ENCODE results near the gene CEP63.
"Not testable (repeated sequence)": the region's sequence is repeated elsewhere in the genome, so short reads cannot be mapped to it uniquely, and the experiment has no call there.

The CEP63 gene

DNA sequence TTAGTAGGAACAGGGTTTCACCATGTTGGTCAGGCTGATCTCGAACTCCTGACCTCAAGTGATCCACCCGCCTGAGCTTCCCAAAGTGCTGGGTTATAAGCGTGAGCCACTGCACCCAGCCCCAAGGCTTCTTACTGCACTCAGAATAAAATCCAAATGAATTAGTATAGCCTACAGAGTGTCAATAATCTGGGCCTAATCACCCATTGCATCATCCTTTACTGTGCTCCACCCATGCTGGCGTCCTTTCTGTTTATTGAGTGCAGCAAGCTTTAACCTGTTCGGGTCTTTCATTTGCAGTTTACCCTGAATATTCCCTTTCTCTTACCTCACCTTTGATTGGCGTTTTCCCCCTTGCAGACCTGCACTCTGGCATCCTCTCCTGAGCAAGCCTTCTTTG lies 77.7 kb downstream of the CEP63 start:
- Histone ChIP-seq H4K20me1 (ENCODE audit: insufficient read depth, low read length) (no peaks in the 10 kb centered on the region), H3K4me2 (ENCODE audit: low read length) (no peak overlapping the region), H3K4me1 (ENCODE audit: low read length) (no peaks in the 10 kb centered on the region), H3K4me3 (ENCODE audit: low read length) (no peak overlapping the region), H3K36me3 (replicated peaks; ENCODE audit: low read depth, low read length) (peaks cover 12% of the 10 kb centered on the region), H3K9me3 (ENCODE audit: insufficient read depth, low read length) (no peaks in the 10 kb centered on the region), H3K27me3 (ENCODE audit: low read depth, low read length) (no peaks in the 10 kb centered on the region), H3K9ac (ENCODE audit: low read length) (no peak overlapping the region), H2AFZ (ENCODE audit: low read depth, low read length) (no peak overlapping the region), H3K27ac (ENCODE audit: low read length) (no peak overlapping the region), H3K79me2 (ENCODE audit: low read length) (no peaks in the 10 kb centered on the region)
- TF ChIP-seq, protein P1, sequence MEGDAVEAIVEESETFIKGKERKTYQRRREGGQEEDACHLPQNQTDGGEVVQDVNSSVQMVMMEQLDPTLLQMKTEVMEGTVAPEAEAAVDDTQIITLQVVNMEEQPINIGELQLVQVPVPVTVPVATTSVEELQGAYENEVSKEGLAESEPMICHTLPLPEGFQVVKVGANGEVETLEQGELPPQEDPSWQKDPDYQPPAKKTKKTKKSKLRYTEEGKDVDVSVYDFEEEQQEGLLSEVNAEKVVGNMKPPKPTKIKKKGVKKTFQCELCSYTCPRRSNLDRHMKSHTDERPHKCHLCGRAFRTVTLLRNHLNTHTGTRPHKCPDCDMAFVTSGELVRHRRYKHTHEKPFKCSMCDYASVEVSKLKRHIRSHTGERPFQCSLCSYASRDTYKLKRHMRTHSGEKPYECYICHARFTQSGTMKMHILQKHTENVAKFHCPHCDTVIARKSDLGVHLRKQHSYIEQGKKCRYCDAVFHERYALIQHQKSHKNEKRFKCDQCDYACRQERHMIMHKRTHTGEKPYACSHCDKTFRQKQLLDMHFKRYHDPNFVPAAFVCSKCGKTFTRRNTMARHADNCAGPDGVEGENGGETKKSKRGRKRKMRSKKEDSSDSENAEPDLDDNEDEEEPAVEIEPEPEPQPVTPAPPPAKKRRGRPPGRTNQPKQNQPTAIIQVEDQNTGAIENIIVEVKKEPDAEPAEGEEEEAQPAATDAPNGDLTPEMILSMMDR (IDR thresholded peaks at IDR 0.05; ENCODE audit: low read depth, low read length): no peak
- TF ChIP-seq EZH2phosphoT487 (IDR thresholded peaks at IDR 0.05; ENCODE audit: low read depth): no peak

DNA sequence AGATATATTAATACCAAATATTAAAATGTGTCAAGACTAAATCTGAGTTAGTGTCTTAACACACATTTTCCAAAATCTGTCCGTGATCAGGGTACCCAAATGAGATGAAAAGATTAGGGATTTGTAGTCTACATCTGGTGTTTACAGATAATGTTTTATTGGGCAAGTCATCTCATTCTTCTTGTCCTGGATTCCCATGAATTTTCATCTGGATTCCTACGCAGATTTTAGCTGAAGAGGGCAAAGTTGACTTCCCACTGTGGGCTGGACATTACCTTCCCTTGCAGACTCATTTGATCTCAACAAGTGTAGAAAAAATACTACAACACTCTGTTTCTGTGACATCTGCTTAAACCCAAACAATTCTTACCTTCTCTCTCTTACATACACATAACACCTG lies 79.1 kb downstream of the CEP63 start:
- Histone ChIP-seq H4K20me1 (ENCODE audit: insufficient read depth, low read length) (no peaks in the 10 kb centered on the region), H3K79me2 (ENCODE audit: low read length) (no peaks in the 10 kb centered on the region), H3K4me2 (ENCODE audit: low read length) (no peak overlapping the region), H3K4me1 (ENCODE audit: low read length) (no peaks in the 10 kb centered on the region), H3K4me3 (ENCODE audit: low read length) (no peak overlapping the region), H2AFZ (ENCODE audit: low read depth, low read length) (no peak overlapping the region), H3K9me3 (ENCODE audit: insufficient read depth, low read length) (no peaks in the 10 kb centered on the region), H3K9ac (ENCODE audit: low read length) (no peak overlapping the region), H3K27me3 (ENCODE audit: low read depth, low read length) (no peaks in the 10 kb centered on the region), H3K27ac (ENCODE audit: low read length) (no peak overlapping the region), H3K36me3 (replicated peaks; ENCODE audit: low read depth, low read length) (peaks cover 12% of the 10 kb centered on the region)
- TF ChIP-seq, protein P1 (IDR thresholded peaks at IDR 0.05; ENCODE audit: low read depth, low read length): no peak
- TF ChIP-seq EZH2phosphoT487 (IDR thresholded peaks at IDR 0.05; ENCODE audit: low read depth): no peak

DNA sequence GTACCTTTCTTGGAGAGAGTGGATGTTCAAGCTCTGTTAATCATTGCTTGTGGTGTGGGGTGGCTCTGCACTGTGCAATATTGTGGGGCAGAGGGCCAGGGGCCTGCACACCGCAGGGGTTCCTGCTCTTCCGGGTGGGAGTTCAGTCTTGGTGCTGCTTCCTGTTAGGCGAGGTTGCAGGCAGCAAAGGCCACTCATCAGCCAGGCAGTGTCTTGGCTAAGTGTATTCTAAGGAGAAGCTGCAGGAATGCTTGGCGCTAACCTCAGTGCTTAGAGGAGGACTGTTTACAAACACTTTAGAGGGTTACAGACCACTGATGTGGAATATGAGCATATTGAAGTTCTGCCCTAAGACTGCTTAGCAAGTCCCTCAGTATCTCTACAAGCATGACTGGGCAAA lies 81.7 kb downstream of the CEP63 start:
- no peaks in the 10 kb centered on the region for H3K9me3 ChIP-seq (ENCODE audit: insufficient read depth, low read length)
- H3K4me2 ChIP-seq (ENCODE audit: low read length): no peak overlapping the region
- no peaks in the 10 kb centered on the region for H4K20me1 ChIP-seq (ENCODE audit: insufficient read depth, low read length)
- H3K27ac ChIP-seq (ENCODE audit: low read length): no peak overlapping the region
- H3K9ac ChIP-seq (ENCODE audit: low read length): no peak overlapping the region
- no peak for TF ChIP-seq EZH2phosphoT487 (IDR thresholded peaks at IDR 0.05; ENCODE audit: low read depth)
- TF ChIP-seq, protein P1 (IDR thresholded peaks at IDR 0.05; ENCODE audit: low read depth, low read length): no peak
- no peaks in the 10 kb centered on the region for H3K4me1 ChIP-seq (ENCODE audit: low read length)
- peaks cover 7% of the 10 kb centered on the region for H3K36me3 ChIP-seq (replicated peaks; ENCODE audit: low read depth, low read length)
- H3K27me3 ChIP-seq (ENCODE audit: low read depth, low read length): no peaks in the 10 kb centered on the region
- H3K79me2 ChIP-seq (ENCODE audit: low read length): no peaks in the 10 kb centered on the region
- no peak overlapping the region for H3K4me3 ChIP-seq (ENCODE audit: low read length)
- no peak overlapping the region for H2AFZ ChIP-seq (ENCODE audit: low read depth, low read length)

DNA sequence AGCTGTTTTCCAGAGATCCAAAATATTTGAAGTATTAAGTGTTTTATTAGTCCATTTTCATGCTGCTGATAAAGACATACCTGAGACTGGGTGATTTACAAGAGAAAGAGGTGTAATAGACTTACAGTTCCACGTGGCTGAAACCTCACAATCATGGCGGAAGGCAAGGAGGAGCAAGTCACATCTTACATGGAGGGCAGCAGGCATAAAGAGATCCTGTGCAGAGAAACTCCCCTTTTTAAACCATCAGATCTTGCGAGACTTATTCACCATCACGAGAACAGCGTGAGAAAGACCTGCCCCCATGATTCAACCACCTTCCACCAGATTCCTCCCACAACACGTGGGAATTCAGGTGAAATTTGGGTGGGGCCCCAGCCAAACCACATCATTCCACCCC lies 82.9 kb downstream of the CEP63 start:
- Histone ChIP-seq H3K9ac (ENCODE audit: low read length) (no peak overlapping the region), H3K4me2 (ENCODE audit: low read length) (no peak overlapping the region), H3K27me3 (ENCODE audit: low read depth, low read length) (no peaks in the 10 kb centered on the region), H3K79me2 (ENCODE audit: low read length) (no peaks in the 10 kb centered on the region), H3K36me3 (replicated peaks; ENCODE audit: low read depth, low read length) (peaks cover 7% of the 10 kb centered on the region), H2AFZ (ENCODE audit: low read depth, low read length) (no peak overlapping the region), H3K27ac (ENCODE audit: low read length) (no peak overlapping the region), H3K9me3 (ENCODE audit: insufficient read depth, low read length) (no peaks in the 10 kb centered on the region), H3K4me3 (ENCODE audit: low read length) (no peak overlapping the region), H4K20me1 (ENCODE audit: insufficient read depth, low read length) (no peaks in the 10 kb centered on the region), H3K4me1 (ENCODE audit: low read length) (no peaks in the 10 kb centered on the region)
- TF ChIP-seq EZH2phosphoT487 (IDR thresholded peaks at IDR 0.05; ENCODE audit: low read depth): no peak
- TF ChIP-seq, protein P1 (IDR thresholded peaks at IDR 0.05; ENCODE audit: low read depth, low read length): no peak

DNA sequence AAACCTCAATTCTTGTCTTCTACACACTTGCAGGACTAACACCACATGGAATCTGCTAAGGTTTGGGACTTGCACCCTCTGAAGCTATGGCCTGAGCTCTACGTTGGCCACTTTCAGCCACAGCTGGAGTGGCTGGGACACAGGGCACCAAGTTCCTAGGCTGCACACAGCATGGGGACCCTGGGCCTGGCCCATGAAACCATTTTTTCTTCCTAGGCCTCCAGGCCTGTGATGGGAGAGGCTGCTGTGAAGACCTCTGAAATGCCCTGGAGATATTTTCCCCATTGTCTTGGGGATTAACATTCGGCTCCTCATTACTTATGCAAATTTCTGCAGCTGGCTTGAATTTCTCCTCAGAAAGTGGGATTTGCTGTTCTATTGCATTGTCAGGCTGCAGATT lies 84.0 kb downstream of the CEP63 start:
- H3K9me3 ChIP-seq (ENCODE audit: insufficient read depth, low read length); H3K9ac ChIP-seq (ENCODE audit: low read length); H3K4me2 ChIP-seq (ENCODE audit: low read length); H4K20me1 ChIP-seq (ENCODE audit: insufficient read depth, low read length); H3K27me3 ChIP-seq (ENCODE audit: low read depth, low read length); H3K36me3 ChIP-seq (replicated peaks; ENCODE audit: low read depth, low read length); H3K27ac ChIP-seq (ENCODE audit: low read length); H3K4me3 ChIP-seq (ENCODE audit: low read length); H3K79me2 ChIP-seq (ENCODE audit: low read length); H3K4me1 ChIP-seq (ENCODE audit: low read length); H2AFZ ChIP-seq (ENCODE audit: low read depth, low read length): not testable (repeated sequence)

All from OCI-LY3 (cell line).